B cell (primary cell): ENCODE results near the gene CDH5. TPM values are rescaled to one million over a fixed set of nuclear protein-coding genes. Genes with fewer than 3 reads are reported as not detected.

Source experiments
- ATAC-seq: fragments of 200-7000 bp; cut with Tn5 transposase; one replicate; pipeline ENCODE4 v1.10.0; 2021; ENCODE audit warnings: low read depth, mild to moderate bottlenecking, moderate number of reproducible peaks, moderate library complexity
- CTCF ChIA-PET: fragments of 350-600 bp; sonication (Branson Sonifier 250); formaldehyde crosslinking; loops from one replicate; lab custom pipeline; 2021; ENCODE audit warnings: antibody characterized with exemption, inconsistent platforms; lab: Charles Lee
- POLR2A ChIA-PET: fragments of 350-600 bp; sonication (Branson Sonifier 250); formaldehyde crosslinking; loops from one replicate; lab custom pipeline; 2021; ENCODE audit warnings: antibody characterized with exemption; lab: Charles Lee
- DNase-seq: peaks from one replicate; pipeline ENCODE4 v3.0.0; 2013
- H2AFZ ChIP-seq: 2 replicates; pipeline ENCODE4 v1.6.1; 2012; ENCODE audit warnings: mild to moderate bottlenecking, low read depth, low read length; ENCODE audit not compliant: insufficient read depth, poor library complexity, severe bottlenecking
- H3K27ac ChIP-seq, 2 donors: 1 replicate in 1 of 2; 2 replicates in 1 of 2; pipeline ENCODE4 v1.5.1; 2012 to 2013; ENCODE audit warnings: low read length in 2 of 2, mild to moderate bottlenecking in 2 of 2, moderate library complexity in 1 of 2
- H3K27me3 ChIP-seq, 4 experiments: fragments of 200-600 bp in 1 of 4; sonication (generic) in 1 of 4; replicated peaks in 1 of 4; 1 replicate in 2 of 4; 2 replicates in 2 of 4; pipeline versions ENCODE4 v1.6.1 to v1.7.0; 2013 to 2016; ENCODE audit warnings: low read length in 3 of 4, mild to moderate bottlenecking in 2 of 4, mixed read lengths in 1 of 4, moderate library complexity in 1 of 4; ENCODE audit not compliant: insufficient read depth in 4 of 4, control insufficient read depth in 3 of 4; ENCODE audit errors: control extremely low read depth in 1 of 4
- H3K36me3 ChIP-seq, 2 experiments: replicated peaks in 1 of 2; 1 replicate in 1 of 2; 2 replicates in 1 of 2; pipeline versions ENCODE4 v1.6.1 to v1.7.1; 2013; ENCODE audit warnings: low read length in 1 of 2; ENCODE audit not compliant: insufficient read depth in 2 of 2, control insufficient read depth in 1 of 2; ENCODE audit errors: control extremely low read depth in 1 of 2, extremely low read depth in 1 of 2
- H3K4me1 ChIP-seq, 2 donors: fragments of 200-600 bp in 1 of 2; sonication (generic) in 1 of 2; 1 replicate in 1 of 2; 2 replicates in 1 of 2; pipeline versions ENCODE4 v1.5.1 to v1.6.1; 2013 to 2017; ENCODE audit warnings: low read length in 2 of 2; ENCODE audit not compliant: control insufficient read depth in 2 of 2, insufficient read depth in 2 of 2
- H3K4me2 ChIP-seq: replicated peaks from 2 replicates; pipeline ENCODE3; 2012; ENCODE audit warnings: mild to moderate bottlenecking, low read depth, low read length; ENCODE audit not compliant: poor library complexity, severe bottlenecking
- H3K4me3 ChIP-seq, 5 experiments: fragments of 200-600 bp in 1 of 5; sonication (generic) in 1 of 5; 1 replicate in 3 of 5; 2 replicates in 2 of 5; pipeline versions ENCODE4 v1.5.1 to v1.7.0; 2011 to 2016; ENCODE audit warnings: low read length in 4 of 5, mild to moderate bottlenecking in 4 of 5, low read depth in 2 of 5, control low read depth in 1 of 5, moderate library complexity in 1 of 5; ENCODE audit not compliant: insufficient read depth in 1 of 5; ENCODE audit errors: control extremely low read depth in 1 of 5, extremely low read depth in 1 of 5
- H3K79me2 ChIP-seq: fragments of 200-600 bp; sonication (generic); one replicate; pipeline ENCODE4 v1.6.0; 2016; ENCODE audit warnings: low read length; ENCODE audit not compliant: control insufficient read depth, insufficient read depth
- H3K9ac ChIP-seq: fragments of 200-600 bp; sonication (generic); 2 replicates; pipeline ENCODE4 v1.6.1; 2017; ENCODE audit warnings: mild to moderate bottlenecking, low read length, moderate library complexity
- H3K9me3 ChIP-seq, 3 donors: one replicate each; pipeline versions ENCODE4 v1.6.1 to v1.7.1; 2013; ENCODE audit warnings: low read length in 2 of 3; ENCODE audit not compliant: control insufficient read depth in 2 of 3, insufficient read depth in 1 of 3; ENCODE audit errors: control extremely low read depth in 1 of 3
- H4K20me1 ChIP-seq: 2 replicates; pipeline ENCODE4 v1.6.0; 2012; ENCODE audit warnings: mild to moderate bottlenecking, low read length; ENCODE audit not compliant: insufficient read depth, control insufficient read depth, poor library complexity, severe bottlenecking
- H3K27ac Mint-ChIP-seq: one replicate; pipeline ENCODE4 v1.8.0; 2021; ENCODE audit warnings: mixed read lengths
- H3K27me3 Mint-ChIP-seq: one replicate; pipeline ENCODE4 v1.8.0; 2021; ENCODE audit warnings: mixed read lengths
- H3K4me1 Mint-ChIP-seq: one replicate; pipeline ENCODE4 v1.8.0; 2021; ENCODE audit warnings: mixed read lengths
- H3K4me3 Mint-ChIP-seq: one replicate; pipeline ENCODE4 v1.8.0; 2021; ENCODE audit warnings: mixed read lengths
- H3K9me3 Mint-ChIP-seq: one replicate; pipeline ENCODE4 v1.8.0; 2022; ENCODE audit warnings: mixed read lengths; ENCODE audit not compliant: insufficient read depth
- CTCF ChIP-seq: fragments of 200-600 bp; IDR thresholded peaks from one replicate; pipeline ENCODE4 v1.8.0; 2022; ENCODE audit warnings: antibody characterized with exemption, mild to moderate bottlenecking
- EZH2 ChIP-seq: IDR thresholded peaks from 2 replicates; pipeline ENCODE4 v1.6.1; 2012; ENCODE audit warnings: borderline replicate concordance, low read depth, mild to moderate bottlenecking, moderate library complexity, low read length; ENCODE audit not compliant: insufficient read depth, poor library complexity, severe bottlenecking
- whole genome bisulfite sequencing: methylation state at CpG from one replicate; pipeline ENCODE4 v1.1.5; 2013; ENCODE audit warnings: missing lambda C conversion rate; ENCODE audit not compliant: insufficient coverage; 5-methylcytosine and 5-hydroxymethylcytosine counted together
- intact Hi-C: fragments of 100-400 bp; cut with micrococcal nuclease; formaldehyde crosslinking; loops from one replicate; pipeline ENCODE4 v1.10.0; 2022
- polyA plus RNA-seq: library from polyadenylated mRNA; depleted of rRNA; stranded (reverse); fragments of >200 nt; gene quantifications from 2 replicates; pipeline ENCODE4 v1.2.3, GENCODE V29; 2012
- total RNA-seq, 2 donors: library from RNA; stranded (reverse); fragments of 120-200 nt in 1 of 2; gene quantifications; 1 replicate in 1 of 2; 2 replicates in 1 of 2; pipeline versions ENCODE4 v1.2.3 to v1.2.4, GENCODE V29; 2013 to 2022

CDH5 gene
- total and polyA plus RNA-seq, 2 donors (not counting 1 experiment from before 2014, with no cell fraction given) = not detected

GRCh38 chr16:66369055-66369592 is 2.6 kb downstream of the CDH5 start:
- intact Hi-C loops = no loop called here
- no peak overlapping the region for H3K27ac ChIP-seq
- H3K79me2 ChIP-seq = no peaks in the 10 kb centered on the region
- no peak overlapping the region for H2AFZ ChIP-seq
- H3K27me3 Mint-ChIP-seq = peaks cover 23% of the 10 kb centered on the region
- H3K9me3 Mint-ChIP-seq = no peaks in the 10 kb centered on the region
- H3K4me1 ChIP-seq = no peaks in the 10 kb centered on the region
- no peak overlapping the region for H3K4me2 ChIP-seq
- H3K4me3 Mint-ChIP-seq = no peak overlapping the region
- CTCF ChIA-PET = interaction anchor here (1.5 kb wide), 1 partner anchor 11 kb away, joined by 4 read pairs; no protein-coding TSS in a partner anchor
- WGBS = 60% methylated on average over 5 of the region's 5 CpGs
- TF ChIP-seq EZH2 (no peak), CTCF (no peak)
- peaks cover 0 to 16% (median 0%) of the 10 kb centered on the region in 4 experiments for H3K27me3 ChIP-seq
- no peak overlapping the region for H3K27ac Mint-ChIP-seq
- no peaks in the 10 kb centered on the region for H3K36me3 ChIP-seq
- no peak overlapping the region for H3K4me3 ChIP-seq
- no peak for DNase-seq
- no peak for ATAC-seq
- no peak overlapping the region for H3K9ac ChIP-seq
- no peaks in the 10 kb centered on the region for H3K4me1 Mint-ChIP-seq
- POLR2A ChIA-PET = no interaction called here
- H4K20me1 ChIP-seq = no peaks in the 10 kb centered on the region
- no peaks in the 10 kb centered on the region for H3K9me3 ChIP-seq

GRCh38 chr16:66370786-66371684 is 4.5 kb downstream of the CDH5 start:
- ATAC-seq = no peak
- TF ChIP-seq CTCF (no peak), EZH2 (no peak)
- H3K9ac ChIP-seq = no peak overlapping the region
- no peak overlapping the region for H3K4me3 ChIP-seq
- no peaks in the 10 kb centered on the region for H3K4me1 Mint-ChIP-seq
- H2AFZ ChIP-seq = no peak overlapping the region
- no peaks in the 10 kb centered on the region for H4K20me1 ChIP-seq
- H3K27me3 Mint-ChIP-seq = peaks cover 5% of the 10 kb centered on the region
- 62% methylated on average over 7 of the region's 9 CpGs for WGBS
- ChIA-PET CTCF (interaction anchor here (1.3 to 1.5 kb wide), 2 partner anchors 13 to 16 kb away, joined by 3 to 4 read pairs; no protein-coding TSS in a partner anchor), POLR2A (no interaction called here)
- H3K4me3 Mint-ChIP-seq = no peak overlapping the region
- H3K9me3 ChIP-seq = no peaks in the 10 kb centered on the region
- no peak overlapping the region for H3K4me2 ChIP-seq
- no peak for DNase-seq
- no peak overlapping the region for H3K27ac Mint-ChIP-seq
- H3K9me3 Mint-ChIP-seq = no peaks in the 10 kb centered on the region
- H3K27ac ChIP-seq = no peak overlapping the region
- intact Hi-C loops = no loop called here
- no peaks in the 10 kb centered on the region for H3K79me2 ChIP-seq
- no peaks in the 10 kb centered on the region for H3K4me1 ChIP-seq
- H3K36me3 ChIP-seq = no peaks in the 10 kb centered on the region
- H3K27me3 ChIP-seq = peaks cover 0 to 5% (median 0%) of the 10 kb centered on the region in 4 experiments
